ENCODE results near the gene MAPK4.

GRCh38 chr18:50644807-50645206 lies 84.9 kb downstream of the MAPK4 start:
- TF ChIP-seq CTCF (IDR thresholded peaks at IDR 0.05) = peak; percentile 84
- TF ChIP-seq ZFX (IDR thresholded peaks at IDR 0.05; ENCODE audit: borderline replicate concordance) = no peak

All from 22Rv1 (cell line).